Measurements from ENCODE around the gene FIBCD1. TPM values are rescaled to one million over a fixed set of nuclear protein-coding genes. Genes with fewer than 3 reads are reported as not detected.

The FIBCD1 gene, protein sequence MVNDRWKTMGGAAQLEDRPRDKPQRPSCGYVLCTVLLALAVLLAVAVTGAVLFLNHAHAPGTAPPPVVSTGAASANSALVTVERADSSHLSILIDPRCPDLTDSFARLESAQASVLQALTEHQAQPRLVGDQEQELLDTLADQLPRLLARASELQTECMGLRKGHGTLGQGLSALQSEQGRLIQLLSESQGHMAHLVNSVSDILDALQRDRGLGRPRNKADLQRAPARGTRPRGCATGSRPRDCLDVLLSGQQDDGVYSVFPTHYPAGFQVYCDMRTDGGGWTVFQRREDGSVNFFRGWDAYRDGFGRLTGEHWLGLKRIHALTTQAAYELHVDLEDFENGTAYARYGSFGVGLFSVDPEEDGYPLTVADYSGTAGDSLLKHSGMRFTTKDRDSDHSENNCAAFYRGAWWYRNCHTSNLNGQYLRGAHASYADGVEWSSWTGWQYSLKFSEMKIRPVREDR
- 0.26 and 0.67 TPM in 2 replicates for total RNA-seq (2014; rRNA removed; shearing (Covaris generic))
- 2.7 TPM in 2 replicates for polyA plus RNA-seq (2015; cell fraction: cytosol; rRNA removed)
- polyA plus RNA-seq (2015; cell fraction: nucleus; rRNA removed) = 0.51 and 1.6 TPM in 2 replicates

DNA sequence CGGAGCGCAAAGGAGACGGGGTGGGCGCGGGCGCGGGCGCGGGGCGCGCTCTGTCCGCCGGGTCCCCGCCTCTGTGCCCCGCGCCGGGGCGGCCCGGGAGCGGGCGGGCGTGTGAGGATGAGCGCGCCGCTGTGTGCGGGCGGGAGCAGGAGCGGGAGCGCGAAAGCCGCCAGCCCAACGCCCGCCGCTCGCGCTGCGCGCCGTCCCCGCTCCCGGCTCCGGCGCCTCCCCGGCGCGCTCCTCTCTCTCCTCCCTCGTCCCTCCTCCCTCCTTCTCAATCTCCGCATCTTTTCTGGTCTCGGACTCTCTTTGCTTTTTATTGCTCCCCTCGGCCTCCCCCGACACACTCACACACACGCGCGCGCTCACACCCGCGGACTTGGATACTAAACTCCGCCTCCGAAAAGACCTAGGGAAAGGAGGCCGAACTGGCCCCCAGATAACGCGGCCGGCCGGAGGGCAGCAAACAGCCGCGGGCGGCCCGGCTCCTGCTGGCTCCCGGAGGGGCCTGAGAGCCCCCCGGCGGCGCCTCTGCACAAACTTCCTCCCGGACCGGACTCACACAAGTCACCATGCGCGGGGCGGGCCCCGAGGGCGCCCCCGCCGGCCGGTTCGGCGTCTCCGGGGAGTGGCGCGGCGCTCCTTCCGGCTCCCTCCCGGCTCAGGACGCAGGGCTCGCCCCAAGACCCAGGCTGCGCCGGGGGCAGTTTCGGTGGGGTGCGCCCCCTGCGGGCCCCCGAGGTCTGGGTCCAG lies at the start of gene FIBCD1:
Gene FIBCD1, minus strand, starts transcription at position 596 of the 753 bp plus-strand sequence. CDS start 640 bp downstream, outside the sequence.
- peak; percentile 24 for DNase-seq (ENCODE audit: low read depth, low spot score)
- in situ Hi-C loops (cut with HindIII; ENCODE audit: low pct_unique_long_range_greater_than_20kb, low sequenced_read_pairs) = no loop called here

DNA sequence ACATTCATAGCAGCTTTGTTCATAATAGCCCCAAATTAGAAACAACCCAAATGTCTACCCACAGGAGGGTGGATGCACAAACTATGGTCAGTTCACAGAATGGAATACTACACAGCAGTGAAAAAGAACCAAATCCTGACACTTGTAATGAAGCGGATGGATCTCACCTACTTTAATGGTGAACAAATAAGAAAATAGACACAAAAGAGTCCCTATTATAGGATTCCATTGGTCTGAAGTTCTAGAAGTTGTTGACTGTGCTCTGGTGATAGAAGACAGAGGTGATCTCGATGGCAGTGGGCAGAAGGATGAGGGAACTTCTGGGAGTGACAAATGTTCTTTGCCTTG lies 49.3 kb upstream of the FIBCD1 start:
- in situ Hi-C loops (cut with HindIII; ENCODE audit: low pct_unique_long_range_greater_than_20kb, low sequenced_read_pairs) = no loop called here
- no peak for DNase-seq (ENCODE audit: low read depth, low spot score)

DNA sequence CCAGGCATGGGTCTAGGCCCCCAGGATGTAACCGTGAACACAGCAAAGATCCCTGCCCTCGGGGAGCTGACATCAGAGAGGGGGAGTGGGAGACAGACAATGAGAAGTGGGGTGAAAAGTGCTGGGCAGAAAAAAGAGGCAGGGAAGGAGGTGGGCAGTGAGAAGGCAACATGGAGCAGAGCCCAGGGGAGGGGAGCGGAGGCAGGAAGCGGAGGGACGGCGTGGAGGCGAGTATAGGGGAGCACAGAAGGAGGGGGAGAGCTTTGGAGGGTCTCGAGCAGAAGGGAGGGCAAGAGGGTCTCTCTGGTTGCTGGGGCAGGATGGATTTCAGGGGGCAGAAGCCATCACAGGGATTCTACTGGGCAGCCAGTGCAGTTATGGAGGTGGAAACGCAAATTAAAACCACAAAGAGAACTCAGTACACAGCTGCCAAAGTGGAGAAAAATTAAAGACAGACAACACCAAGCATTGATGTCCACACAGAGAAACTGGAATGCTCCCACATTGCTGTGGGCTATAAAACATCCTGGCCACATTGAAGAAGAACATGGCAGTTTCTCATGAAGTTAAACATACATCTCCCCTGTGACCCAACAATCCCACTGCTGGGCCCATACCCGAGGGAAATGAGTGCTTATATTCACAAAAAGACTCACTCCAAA lies 48.8 kb upstream of the FIBCD1 start:
- no peak for DNase-seq (ENCODE audit: low read depth, low spot score)
- in situ Hi-C loops (cut with HindIII; ENCODE audit: low pct_unique_long_range_greater_than_20kb, low sequenced_read_pairs) = no loop called here

DNA sequence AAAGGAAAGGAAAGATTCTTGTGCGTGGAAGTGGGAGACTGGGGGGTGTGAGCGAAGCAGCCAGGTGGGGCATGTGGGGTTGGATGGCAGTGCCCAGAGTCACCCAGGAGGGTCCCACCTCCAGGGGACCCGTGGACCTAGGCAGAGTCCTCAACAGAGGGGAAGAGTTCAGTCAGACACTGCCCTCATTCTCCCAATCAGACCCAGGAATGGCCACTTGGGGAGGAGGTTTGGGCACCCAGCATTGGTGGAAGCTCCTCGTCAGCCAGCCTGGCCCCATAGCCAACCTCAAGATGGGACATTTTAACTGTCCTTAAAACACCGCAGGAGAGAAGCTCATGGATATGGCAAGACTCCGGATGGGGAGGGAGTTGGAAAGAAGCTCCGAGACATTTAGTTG lies 48.0 kb upstream of the FIBCD1 start:
- in situ Hi-C loops (cut with HindIII; ENCODE audit: low pct_unique_long_range_greater_than_20kb, low sequenced_read_pairs) = no loop called here
- DNase-seq (ENCODE audit: low read depth, low spot score) = no peak

DNA sequence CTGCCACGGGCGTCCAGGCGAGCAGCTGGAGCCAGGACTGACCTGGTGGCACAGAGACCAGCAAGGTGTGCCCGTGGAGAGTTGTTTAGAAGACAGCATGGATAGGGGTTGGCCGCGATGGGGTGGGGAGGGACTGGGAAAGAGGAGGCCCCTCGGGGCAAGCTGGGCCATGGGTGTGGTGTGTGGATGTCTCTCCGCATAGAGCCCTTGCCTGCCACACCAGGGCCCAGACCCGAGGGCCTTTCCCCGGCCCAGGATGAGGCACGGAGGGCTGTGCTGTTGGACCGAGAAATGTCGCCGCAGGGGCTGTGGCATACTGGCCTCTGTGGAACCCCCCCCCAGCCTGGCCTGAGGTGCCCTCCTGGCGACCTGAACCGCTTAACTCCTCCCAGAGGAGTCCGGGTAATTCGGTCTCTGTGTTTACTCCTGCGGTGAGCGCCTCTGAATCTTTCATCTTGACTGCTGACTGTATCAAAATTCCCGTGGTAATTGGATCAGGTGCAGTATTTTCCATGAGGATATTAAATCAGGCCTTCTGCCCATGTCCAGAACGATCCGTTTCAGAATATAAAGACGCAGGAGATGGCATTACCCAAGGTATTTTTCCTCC lies 47.4 kb upstream of the FIBCD1 start:
- in situ Hi-C loops (cut with HindIII; ENCODE audit: low pct_unique_long_range_greater_than_20kb, low sequenced_read_pairs) = no loop called here
- DNase-seq (ENCODE audit: low read depth, low spot score) = no peak

DNA sequence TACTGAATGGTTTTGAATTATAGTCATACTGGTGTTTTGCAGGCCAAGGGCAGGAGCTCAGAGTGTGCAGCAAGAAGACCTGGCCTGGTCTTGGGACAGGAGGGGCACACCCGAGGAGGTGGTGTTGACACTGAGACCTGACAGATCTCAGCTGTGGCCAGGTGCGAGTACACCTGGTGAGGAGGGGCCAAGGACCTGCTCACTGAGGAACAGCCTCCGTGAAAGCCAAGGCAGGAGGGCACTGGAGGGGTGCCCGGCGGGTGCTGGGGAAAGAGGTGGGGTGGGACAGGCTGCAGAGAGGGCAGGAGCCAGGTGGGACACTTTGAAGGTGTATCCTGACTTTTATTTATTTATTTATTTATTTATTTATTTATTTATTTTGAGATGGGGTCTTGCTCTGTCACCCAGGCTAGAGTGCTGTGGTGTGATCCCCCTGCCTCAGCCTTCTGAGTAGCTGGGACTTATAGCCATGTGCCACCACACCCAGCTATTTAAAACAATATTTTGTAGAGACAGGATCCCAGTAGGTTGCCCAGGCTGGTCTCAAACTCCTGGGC lies 46.6 kb upstream of the FIBCD1 start:
- in situ Hi-C loops (cut with HindIII; ENCODE audit: low pct_unique_long_range_greater_than_20kb, low sequenced_read_pairs) = no loop called here

DNA sequence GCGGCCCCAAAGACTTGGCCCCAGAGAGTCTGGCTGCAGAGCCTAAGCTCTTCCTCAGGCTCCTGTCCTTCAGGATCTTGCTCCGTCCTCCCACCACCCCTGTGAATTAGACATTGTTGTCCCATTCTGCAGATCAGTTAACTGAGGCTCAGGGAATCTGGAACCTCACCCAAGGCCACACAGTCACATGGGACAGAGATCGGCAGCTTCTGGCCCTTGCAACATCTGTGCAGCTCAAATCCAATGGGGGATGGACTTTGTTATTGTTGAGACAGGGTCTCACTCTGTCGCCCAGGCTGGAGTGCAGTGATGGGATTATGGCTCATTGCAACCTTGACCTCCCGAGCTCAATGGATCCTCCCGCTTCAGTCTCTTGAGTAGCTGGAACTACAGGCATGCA lies 46.0 kb upstream of the FIBCD1 start:
- no peak for DNase-seq (ENCODE audit: low read depth, low spot score)
- in situ Hi-C loops (cut with HindIII; ENCODE audit: low pct_unique_long_range_greater_than_20kb, low sequenced_read_pairs) = no loop called here

More for the DNA sequence above, 46.6 kb upstream of the FIBCD1 start:
- DNase-seq (ENCODE audit: low read depth, low spot score) = no peak

DNA sequence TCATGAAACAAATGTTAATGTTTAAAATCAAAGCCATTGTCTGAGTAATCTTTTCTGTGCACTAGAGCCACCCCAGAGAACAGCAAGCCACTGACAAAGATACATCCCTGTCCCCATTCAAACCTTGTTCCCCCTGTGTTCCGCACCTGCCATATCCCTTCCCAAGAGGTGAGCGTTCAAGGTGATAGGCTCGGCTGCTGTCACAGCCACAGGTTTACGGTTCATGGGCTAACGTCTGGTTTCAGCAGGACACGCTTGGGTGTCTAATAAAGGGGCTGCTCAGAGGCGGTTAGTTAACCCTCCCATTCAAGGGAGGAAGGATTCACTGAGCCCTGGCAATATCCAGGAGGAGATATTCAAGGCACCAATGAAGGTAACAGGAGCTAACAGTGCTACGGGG lies 45.5 kb upstream of the FIBCD1 start:
- no peak for DNase-seq (ENCODE audit: low read depth, low spot score)
- in situ Hi-C loops (cut with HindIII; ENCODE audit: low pct_unique_long_range_greater_than_20kb, low sequenced_read_pairs) = no loop called here

DNA sequence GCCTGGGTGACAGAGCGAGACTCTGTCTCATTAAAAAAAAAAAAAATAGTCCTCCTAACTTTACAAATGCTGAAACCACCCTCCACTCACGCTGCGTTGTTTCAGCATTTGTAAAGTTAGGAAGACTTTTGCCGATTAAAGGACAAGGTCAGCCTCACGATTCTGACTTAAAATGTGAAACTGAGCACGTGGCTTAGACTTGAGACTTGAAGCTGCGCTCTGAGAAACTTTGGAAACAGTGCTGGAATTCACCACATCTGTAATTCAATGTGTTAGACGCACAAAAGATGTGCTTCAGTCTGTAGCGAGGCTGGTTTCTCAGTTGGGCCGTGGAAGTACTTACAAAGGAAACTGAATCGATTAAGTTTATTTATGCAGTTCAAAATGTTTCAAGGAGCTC lies 44.9 kb upstream of the FIBCD1 start:
- in situ Hi-C loops (cut with HindIII; ENCODE audit: low pct_unique_long_range_greater_than_20kb, low sequenced_read_pairs) = no loop called here
- no peak for DNase-seq (ENCODE audit: low read depth, low spot score)

DNA sequence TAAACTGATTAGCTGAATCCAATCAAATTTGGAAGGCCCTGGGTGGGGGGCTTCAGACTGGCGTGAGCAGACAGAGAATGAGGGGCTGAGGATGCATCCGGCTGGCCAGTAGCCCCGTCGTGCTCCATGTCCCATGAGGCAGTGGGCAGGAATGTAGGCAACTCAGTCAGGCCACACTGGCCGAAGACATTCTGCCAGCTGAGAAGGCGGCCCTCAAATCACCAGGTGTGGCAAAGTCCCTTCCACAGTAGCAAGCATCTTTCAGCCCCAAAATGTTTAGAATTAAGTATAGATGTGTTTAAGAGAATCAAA lies 44.3 kb upstream of the FIBCD1 start:
- DNase-seq (ENCODE audit: low read depth, low spot score) = no peak
- in situ Hi-C loops (cut with HindIII; ENCODE audit: low pct_unique_long_range_greater_than_20kb, low sequenced_read_pairs) = no loop called here

DNA sequence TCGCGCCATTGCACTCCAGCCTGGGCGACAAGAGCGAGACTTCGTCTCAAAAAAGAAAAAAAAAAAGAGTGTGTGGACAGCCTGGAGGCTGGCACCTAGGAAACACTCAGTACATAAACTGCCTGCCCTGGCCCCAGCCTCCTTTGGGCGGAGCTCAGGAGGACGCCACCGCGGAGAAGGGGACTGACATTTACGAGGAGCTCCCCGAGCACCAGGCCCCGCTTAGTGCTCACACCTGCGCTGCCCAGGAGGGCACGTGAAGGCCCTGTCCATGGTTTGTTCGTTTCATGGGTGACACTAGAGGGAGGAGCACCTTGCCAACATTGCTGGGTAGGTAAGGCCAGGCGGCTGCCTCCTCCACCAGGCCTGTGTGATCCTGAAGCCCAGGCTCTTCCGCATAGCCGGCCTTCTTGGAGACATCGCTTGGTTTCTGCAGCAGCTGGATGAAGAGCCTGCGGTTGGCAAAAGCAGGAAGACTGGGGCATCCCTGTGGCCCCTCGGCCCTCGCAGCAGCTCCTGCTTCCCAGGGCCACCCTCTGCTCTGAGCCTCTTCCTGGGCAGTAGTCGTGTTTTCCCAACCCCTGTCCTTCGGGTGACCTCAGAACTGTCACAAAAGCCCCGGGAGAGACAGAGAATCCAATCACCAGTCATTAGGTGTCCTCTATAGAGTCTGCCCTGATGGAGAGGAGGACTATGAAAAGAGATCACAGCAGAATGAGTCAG lies 43.8 kb upstream of the FIBCD1 start:
- no peak for DNase-seq (ENCODE audit: low read depth, low spot score)
- in situ Hi-C loops (cut with HindIII; ENCODE audit: low pct_unique_long_range_greater_than_20kb, low sequenced_read_pairs) = no loop called here

DNA sequence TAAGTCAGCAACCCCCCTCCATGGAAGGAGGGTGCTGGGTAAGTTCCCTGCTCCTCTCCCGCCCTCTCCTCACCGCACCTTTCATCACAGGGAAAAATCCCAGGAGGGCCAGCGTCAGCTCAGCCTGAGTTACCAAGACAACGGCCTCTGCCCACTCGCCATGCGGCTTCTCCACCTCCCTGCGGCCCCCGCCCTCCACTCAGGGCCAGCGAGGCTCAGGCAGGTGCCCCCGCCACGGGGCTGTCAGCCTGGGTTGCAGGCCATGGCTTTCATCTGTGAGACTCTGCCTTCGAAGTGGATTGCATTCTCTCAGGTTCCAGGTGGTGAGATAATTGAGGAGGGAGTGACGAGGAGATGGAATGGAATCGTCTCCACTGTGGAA lies 42.7 kb upstream of the FIBCD1 start:
- DNase-seq (ENCODE audit: low read depth, low spot score) = no peak
- in situ Hi-C loops (cut with HindIII; ENCODE audit: low pct_unique_long_range_greater_than_20kb, low sequenced_read_pairs) = no loop called here

DNA sequence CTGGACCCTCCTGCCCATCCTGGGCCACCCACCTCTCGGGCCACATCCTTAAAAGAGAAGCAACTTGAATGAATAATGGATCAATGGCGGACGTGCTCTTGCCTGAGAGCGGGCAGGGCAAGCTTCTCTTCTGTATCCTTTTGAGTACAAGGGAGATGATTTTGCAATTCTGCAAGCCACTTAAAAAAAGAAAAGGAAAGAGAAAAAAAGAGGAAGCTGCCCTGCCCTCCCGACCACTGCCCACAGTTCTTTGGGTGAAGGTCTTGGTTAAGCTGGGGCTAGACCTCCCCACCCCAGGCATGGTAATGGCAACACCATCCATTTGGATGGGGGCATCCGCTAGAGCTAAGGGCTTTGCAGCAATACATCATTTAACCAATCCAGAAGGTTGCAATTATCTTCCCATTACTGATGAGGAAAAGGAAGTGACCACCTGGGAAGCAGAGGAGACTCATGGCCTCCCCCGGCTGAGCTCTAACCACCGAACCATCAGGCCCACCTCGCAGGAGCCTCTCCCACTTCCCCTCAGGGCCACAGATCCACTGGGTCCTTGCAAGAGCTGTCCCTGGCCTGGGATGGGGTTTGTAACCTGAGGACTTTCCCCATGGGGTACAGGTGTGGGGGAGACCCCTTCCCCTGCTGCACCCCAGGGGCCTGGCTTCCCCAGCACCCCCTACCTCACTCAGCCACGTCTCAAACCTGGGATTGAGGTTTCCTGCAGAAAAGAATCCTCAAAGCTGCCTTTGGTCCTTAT lies 42.1 kb upstream of the FIBCD1 start:
- in situ Hi-C loops (cut with HindIII; ENCODE audit: low pct_unique_long_range_greater_than_20kb, low sequenced_read_pairs) = no loop called here
- DNase-seq (ENCODE audit: low read depth, low spot score) = no peak

DNA sequence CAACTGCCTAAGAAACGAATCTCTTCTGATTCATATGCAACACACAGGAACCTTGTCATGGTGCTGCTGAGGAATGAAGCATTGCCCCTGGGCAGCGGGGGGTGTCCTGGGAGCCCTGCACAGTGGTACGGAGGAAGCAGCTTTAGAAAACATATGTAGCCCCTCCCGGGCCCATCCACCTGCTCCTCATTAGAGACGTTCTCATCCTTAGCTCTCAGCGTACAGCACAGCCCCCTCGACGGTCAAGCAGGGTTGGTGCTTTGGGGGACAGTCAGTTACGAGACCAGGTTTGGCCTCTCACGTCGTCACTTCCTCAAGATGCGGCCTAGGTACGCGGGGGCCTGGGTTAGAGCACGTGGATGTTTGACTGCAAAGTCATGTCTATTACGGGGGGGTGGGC lies 41.5 kb upstream of the FIBCD1 start:
- no peak for DNase-seq (ENCODE audit: low read depth, low spot score)
- in situ Hi-C loops (cut with HindIII; ENCODE audit: low pct_unique_long_range_greater_than_20kb, low sequenced_read_pairs) = no loop called here

DNA sequence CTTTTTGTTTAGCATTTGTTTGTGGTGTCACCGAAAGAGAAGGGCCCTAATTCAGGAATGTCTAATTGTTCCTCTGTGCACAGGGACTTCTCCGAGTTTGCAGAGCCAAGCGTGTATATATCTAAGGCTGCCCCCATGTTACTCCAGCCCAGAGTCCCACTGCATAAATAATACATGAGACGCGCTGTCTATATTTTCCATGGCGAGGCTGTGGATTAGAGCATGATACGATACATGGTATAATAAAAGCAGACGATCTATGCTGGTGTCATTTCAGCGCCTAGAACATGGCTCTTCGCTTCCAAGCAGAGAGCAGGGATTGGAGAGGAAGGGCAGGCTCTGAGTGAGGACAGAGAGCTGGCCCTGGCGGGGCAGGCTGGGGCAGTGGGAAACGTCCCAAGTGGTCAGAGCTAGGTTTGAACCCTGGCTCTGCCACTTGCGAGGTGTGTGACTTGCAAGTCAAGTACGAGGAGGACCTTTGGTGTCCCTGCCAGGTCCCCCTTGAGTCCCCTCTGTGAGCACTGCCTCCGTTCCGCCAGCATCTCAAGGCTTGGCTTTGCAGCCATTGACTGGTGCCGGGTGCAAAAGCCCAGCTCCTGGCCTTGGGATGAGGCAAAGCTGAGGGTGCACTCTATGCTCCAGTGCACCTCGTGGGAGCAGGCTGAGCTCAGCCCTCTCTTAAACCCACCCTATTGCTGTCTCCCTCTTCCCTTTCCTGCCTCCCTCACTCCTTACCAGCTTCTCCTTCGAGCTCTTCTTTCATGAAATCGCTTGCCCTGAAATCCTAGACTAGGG lies 40.7 kb upstream of the FIBCD1 start:
- in situ Hi-C loops (cut with HindIII; ENCODE audit: low pct_unique_long_range_greater_than_20kb, low sequenced_read_pairs) = no loop called here
- DNase-seq (ENCODE audit: low read depth, low spot score) = no peak

DNA sequence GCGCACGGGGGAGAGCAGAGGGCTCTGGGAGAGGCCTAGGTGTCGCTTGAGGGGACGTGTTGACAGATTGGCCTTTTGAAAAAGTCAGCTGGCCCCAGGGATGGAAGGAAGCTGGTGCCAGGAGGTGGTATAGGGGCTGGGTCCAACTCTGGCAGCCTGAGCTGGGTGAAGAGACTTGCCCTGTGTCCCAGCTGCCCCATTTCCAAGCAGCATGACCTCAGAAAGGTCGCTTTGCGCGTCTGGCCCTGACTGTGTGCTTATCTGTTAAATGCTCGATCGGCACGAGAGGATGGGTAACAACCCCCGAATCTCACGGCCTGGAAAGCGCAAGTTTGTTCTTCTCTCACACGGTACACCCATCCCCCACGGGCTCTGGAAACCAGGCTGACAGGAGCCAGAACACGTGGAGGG lies 38.8 kb upstream of the FIBCD1 start:
- DNase-seq (ENCODE audit: low read depth, low spot score) = no peak
- in situ Hi-C loops (cut with HindIII; ENCODE audit: low pct_unique_long_range_greater_than_20kb, low sequenced_read_pairs) = no loop called here
